Activated naive CD8-positive, alpha-beta T cell treated with anti-CD3 and anti-CD28 coated beads for 36 hours (primary cell): Measurements from ENCODE around the gene PLCD1. TPM values are rescaled to one million over a fixed set of nuclear protein-coding genes. Genes with fewer than 3 reads are reported as not detected.

Experiments used
- DNase-seq: peaks from one replicate; pipeline ENCODE4 v3.0.0; 2021
- H3K27ac Mint-ChIP-seq: one replicate; pipeline ENCODE4 v1.8.0; 2022; ENCODE audit warnings: mild to moderate bottlenecking, moderate library complexity, mixed read lengths
- H3K27me3 Mint-ChIP-seq: one replicate; pipeline ENCODE4 v1.8.0; 2022; ENCODE audit warnings: mild to moderate bottlenecking, mixed read lengths
- H3K36me3 Mint-ChIP-seq: one replicate; pipeline ENCODE4 v1.8.0; 2021; ENCODE audit warnings: mild to moderate bottlenecking, mixed read lengths
- H3K4me1 Mint-ChIP-seq: one replicate; pipeline ENCODE4 v1.8.0; 2021; ENCODE audit warnings: mixed read lengths
- H3K4me3 Mint-ChIP-seq: one replicate; pipeline ENCODE4 v1.8.0; 2022; ENCODE audit warnings: mild to moderate bottlenecking, moderate library complexity, mixed read lengths
- H3K9me3 Mint-ChIP-seq: one replicate; pipeline ENCODE4 v1.8.0; 2022; ENCODE audit warnings: mixed read lengths
- total RNA-seq, 2 experiments: library from RNA; stranded (reverse); gene quantifications; one replicate each; pipeline ENCODE4 v1.2.3, GENCODE V29; 2021

Gene PLCD1
- total RNA-seq, 2 experiments from 2014 or later, result 5.7 to 9.1 TPM

- Mint-ChIP-seq H3K27ac (no peak overlapping the region), H3K9me3 (no peaks in the 10 kb centered on the region), H3K27me3 (no peaks in the 10 kb centered on the region), H3K4me3 (no peak overlapping the region), H3K36me3 (peaks cover 14% of the 10 kb centered on the region), H3K4me1 (peaks cover 31% of the 10 kb centered on the region)
- DNase-seq, result no peak
Measured at GRCh38 chr3:38002291-38002876, 27.1 kb downstream of the PLCD1 start.

DNA sequence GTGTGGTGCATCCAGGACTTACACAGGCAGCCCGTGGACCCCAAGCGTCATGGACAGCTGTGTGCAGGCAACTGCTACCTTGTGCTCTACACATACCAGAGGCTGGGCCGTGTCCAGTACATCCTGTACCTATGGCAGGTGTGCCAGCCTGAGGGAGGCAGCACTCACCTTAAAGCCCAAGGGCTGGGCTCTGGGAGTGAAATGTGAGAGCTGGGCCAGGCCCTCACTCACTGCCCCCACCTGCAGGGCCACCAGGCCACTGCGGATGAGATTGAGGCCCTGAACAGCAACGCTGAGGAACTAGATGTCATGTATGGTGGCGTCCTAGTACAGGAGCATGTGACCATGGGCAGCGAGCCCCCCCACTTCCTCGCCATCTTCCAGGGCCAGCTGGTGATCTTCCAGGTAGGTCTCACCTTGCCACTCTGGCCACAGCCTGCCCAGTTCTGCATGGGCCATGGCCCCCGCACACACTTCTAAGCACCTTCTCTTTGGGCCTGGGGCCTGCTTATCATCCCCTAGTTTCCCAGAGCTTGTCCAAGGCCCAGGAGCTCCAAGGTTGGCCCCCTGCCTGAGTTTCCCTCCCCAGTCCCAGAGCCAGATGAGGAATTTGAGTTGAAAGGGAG, 27.9 kb downstream of the PLCD1 start:
- DNase-seq, result no peak
- H3K36me3 Mint-ChIP-seq, result peaks cover 22% of the 10 kb centered on the region
- peaks cover 37% of the 10 kb centered on the region for H3K4me1 Mint-ChIP-seq
- no peak overlapping the region for H3K4me3 Mint-ChIP-seq
- no peak overlapping the region for H3K27ac Mint-ChIP-seq
- no peaks in the 10 kb centered on the region for H3K27me3 Mint-ChIP-seq
- no peaks in the 10 kb centered on the region for H3K9me3 Mint-ChIP-seq

- Mint-ChIP-seq H3K9me3 (no peaks in the 10 kb centered on the region), H3K27me3 (no peaks in the 10 kb centered on the region), H3K36me3 (peaks cover 27% of the 10 kb centered on the region), H3K4me3 (no peak overlapping the region), H3K4me1 (peaks cover 43% of the 10 kb centered on the region), H3K27ac (no peak overlapping the region)
- DNase-seq, result no peak
Measured at GRCh38 chr3:38000965-38001455, 28.4 kb downstream of the PLCD1 start.

- Mint-ChIP-seq H3K4me3 (no peak overlapping the region), H3K9me3 (no peaks in the 10 kb centered on the region), H3K27ac (peak overlapping the region; percentile 30), H3K27me3 (no peaks in the 10 kb centered on the region), H3K36me3 (peaks cover 34% of the 10 kb centered on the region), H3K4me1 (peaks cover 49% of the 10 kb centered on the region)
- DNase-seq, result no peak
Measured at GRCh38 chr3:38000242-38000916, 29.1 kb downstream of the PLCD1 start.

DNA sequence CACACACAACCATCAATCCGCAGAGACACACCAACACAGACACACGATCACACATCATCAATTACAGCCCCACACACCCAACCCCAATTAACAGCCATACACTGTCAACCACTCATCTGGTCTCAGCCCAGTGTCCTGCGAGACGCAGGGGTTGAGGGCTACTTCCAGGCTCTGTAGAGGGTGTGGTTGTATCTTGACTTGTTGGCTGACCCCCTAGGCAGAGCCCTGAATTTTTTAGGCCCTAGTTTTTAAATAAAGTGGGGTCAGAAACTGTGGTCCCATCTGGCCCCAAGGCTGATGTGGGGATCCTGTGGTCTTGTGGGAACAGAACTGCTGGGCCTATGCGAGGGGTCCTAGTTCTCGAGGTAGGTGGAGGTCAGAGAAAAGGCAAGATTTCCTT, 29.6 kb downstream of the PLCD1 start:
- Mint-ChIP-seq H3K36me3 (peaks cover 35% of the 10 kb centered on the region), H3K4me1 (peaks cover 50% of the 10 kb centered on the region), H3K27me3 (no peaks in the 10 kb centered on the region), H3K4me3 (no peak overlapping the region), H3K27ac (peak overlapping the region; percentile 30), H3K9me3 (no peaks in the 10 kb centered on the region)
- no peak for DNase-seq

DNA sequence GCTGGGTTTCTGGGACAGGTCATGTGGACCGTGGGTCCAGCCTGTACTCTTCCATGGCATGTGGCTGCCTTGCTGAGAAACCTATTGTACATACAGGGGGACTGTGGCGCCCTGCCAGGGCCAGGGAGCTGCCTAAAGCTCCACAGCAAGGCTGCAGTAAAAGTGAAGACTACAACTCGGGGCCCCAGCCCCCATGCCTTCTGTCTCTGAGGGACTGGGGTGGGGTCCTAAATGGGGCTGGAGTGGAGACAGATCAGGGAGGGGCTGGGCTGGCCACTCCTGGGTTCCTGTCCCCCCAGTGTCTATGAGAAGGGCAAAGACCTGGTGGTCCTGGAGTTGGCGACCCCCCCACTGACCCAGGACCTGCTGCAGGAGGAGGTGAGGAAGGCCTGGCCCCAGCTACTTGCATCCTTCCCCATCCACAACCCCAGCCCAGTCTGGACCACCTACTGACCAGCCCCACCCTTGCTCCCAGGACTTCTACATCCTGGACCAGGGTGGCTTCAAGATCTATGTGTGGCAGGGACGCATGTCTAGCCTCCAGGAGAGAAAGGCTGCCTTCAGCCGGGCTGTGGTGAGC, 31.6 kb downstream of the PLCD1 start:
- Mint-ChIP-seq H3K4me3 (peak overlapping the region; percentile 85), H3K27me3 (no peaks in the 10 kb centered on the region), H3K27ac (peak overlapping the region; percentile 97), H3K4me1 (peaks cover 51% of the 10 kb centered on the region), H3K9me3 (no peaks in the 10 kb centered on the region), H3K36me3 (peaks cover 32% of the 10 kb centered on the region)
- DNase-seq, result no peak

DNA sequence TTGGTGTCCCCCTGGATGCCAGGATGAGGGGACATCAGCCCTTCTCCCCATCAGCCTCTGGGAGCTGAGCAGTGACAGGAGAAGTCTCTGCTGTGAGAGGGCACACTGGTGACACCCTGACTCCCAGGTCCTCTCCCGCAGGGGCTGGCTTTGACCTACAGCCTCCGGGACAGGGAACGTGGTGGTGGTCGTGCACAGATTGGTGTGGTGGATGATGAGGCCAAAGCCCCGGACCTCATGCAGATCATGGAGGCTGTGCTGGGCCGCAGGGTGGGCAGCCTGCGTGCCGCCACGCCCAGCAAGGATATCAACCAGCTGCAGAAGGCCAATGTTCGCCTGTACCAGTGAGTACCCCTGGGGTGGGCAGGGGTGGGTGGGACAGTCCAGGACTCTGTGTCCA, 32.1 kb downstream of the PLCD1 start:
- H3K9me3 Mint-ChIP-seq, result no peaks in the 10 kb centered on the region
- peaks cover 51% of the 10 kb centered on the region for H3K4me1 Mint-ChIP-seq
- H3K27ac Mint-ChIP-seq, result peak overlapping the region; percentile 56
- peaks cover 31% of the 10 kb centered on the region for H3K36me3 Mint-ChIP-seq
- DNase-seq, result no peak
- no peaks in the 10 kb centered on the region for H3K27me3 Mint-ChIP-seq
- no peak overlapping the region for H3K4me3 Mint-ChIP-seq

- Mint-ChIP-seq H3K4me3 (no peak overlapping the region), H3K36me3 (peaks cover 31% of the 10 kb centered on the region), H3K27me3 (no peaks in the 10 kb centered on the region), H3K4me1 (peaks cover 51% of the 10 kb centered on the region), H3K27ac (peak overlapping the region; percentile 95), H3K9me3 (no peaks in the 10 kb centered on the region)
- peak; percentile 84 for DNase-seq
Measured at GRCh38 chr3:37996785-37997301, 32.6 kb downstream of the PLCD1 start.

GRCh38 chr3:37995652-37996641, 33.5 kb downstream of the PLCD1 start:
- Mint-ChIP-seq H3K27ac (peak overlapping the region; percentile 95), H3K4me1 (peaks cover 51% of the 10 kb centered on the region), H3K4me3 (peak overlapping the region; percentile 93), H3K27me3 (no peaks in the 10 kb centered on the region), H3K9me3 (no peaks in the 10 kb centered on the region), H3K36me3 (peaks cover 31% of the 10 kb centered on the region)
- DNase-seq, result no peak

DNA sequence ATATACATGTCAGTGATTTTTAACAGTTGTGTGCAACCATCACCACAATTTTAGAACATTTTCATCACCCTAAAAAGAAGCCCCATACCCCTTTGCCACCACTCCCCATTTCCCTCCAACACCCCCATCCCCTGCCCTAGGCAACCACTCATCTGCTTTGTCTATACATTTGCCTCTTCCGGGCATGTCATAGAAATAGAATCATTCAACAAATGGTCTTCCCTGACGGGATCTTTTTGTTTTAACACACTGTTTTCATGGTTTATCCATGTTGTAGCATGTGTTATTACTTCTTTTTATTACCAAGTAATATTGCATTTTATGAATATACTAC, 34.8 kb downstream of the PLCD1 start:
- peak overlapping the region; percentile 95 for H3K27ac Mint-ChIP-seq

GRCh38 chr3:37993820-37994638, 35.4 kb downstream of the PLCD1 start:
- no peaks in the 10 kb centered on the region for H3K27me3 Mint-ChIP-seq
- no peaks in the 10 kb centered on the region for H3K9me3 Mint-ChIP-seq
- peaks cover 45% of the 10 kb centered on the region for H3K4me1 Mint-ChIP-seq
- H3K36me3 Mint-ChIP-seq, result peaks cover 21% of the 10 kb centered on the region
- peak overlapping the region; percentile 93 for H3K4me3 Mint-ChIP-seq
- peak overlapping the region; percentile 95 for H3K27ac Mint-ChIP-seq
- DNase-seq, result peak; percentile 85

More for the DNA sequence above, 34.8 kb downstream of the PLCD1 start:
- DNase-seq, result no peak
- Mint-ChIP-seq H3K9me3 (no peaks in the 10 kb centered on the region), H3K4me3 (peak overlapping the region; percentile 93), H3K27me3 (no peaks in the 10 kb centered on the region), H3K4me1 (peaks cover 51% of the 10 kb centered on the region), H3K36me3 (peaks cover 26% of the 10 kb centered on the region)

DNA sequence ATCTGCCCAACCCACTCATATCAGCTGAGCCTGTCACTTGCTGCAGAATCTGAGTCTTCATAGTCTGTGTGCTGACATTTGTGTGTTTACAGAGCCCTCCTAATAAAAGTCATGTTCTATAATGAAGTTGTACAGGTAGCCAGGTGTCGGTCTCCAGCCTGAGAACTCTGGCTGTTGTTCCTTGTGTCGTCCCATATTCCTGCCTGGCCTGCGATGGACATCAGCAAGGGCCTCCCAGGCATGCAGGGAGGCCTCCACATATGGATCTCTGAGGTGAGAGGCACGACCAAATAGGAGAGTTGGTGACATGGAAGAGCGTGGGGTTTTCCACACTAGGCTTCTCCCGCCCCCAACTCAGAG, 36.0 kb downstream of the PLCD1 start:
- no peak for DNase-seq
- Mint-ChIP-seq H3K4me1 (peaks cover 40% of the 10 kb centered on the region), H3K9me3 (no peaks in the 10 kb centered on the region), H3K4me3 (peak overlapping the region; percentile 93), H3K36me3 (peaks cover 21% of the 10 kb centered on the region), H3K27me3 (no peaks in the 10 kb centered on the region), H3K27ac (peak overlapping the region; percentile 95)

DNA sequence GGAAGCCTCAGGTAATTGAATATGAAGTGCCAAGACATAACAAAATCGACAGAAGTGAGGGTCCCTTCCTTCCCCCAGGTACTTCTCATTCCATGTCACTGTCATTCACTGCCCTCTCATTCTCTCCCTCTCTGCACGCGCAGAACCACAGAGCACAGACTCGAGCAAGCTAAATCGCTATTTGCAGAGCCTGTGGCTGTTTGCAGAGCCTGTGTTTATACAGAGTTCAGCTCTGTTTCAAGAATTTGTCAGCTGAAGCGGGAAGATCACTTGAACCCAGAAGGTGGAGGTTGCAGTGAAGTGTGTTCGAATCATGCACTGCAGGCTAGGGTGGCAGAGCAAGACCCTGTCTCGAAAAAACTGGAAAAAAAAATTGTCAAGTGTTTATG, 36.4 kb downstream of the PLCD1 start:
- DNase-seq, result no peak
- peak overlapping the region; percentile 93 for H3K4me3 Mint-ChIP-seq
- peaks cover 21% of the 10 kb centered on the region for H3K36me3 Mint-ChIP-seq
- H3K9me3 Mint-ChIP-seq, result no peaks in the 10 kb centered on the region
- H3K27ac Mint-ChIP-seq, result no peak overlapping the region
- H3K27me3 Mint-ChIP-seq, result no peaks in the 10 kb centered on the region
- H3K4me1 Mint-ChIP-seq, result peaks cover 37% of the 10 kb centered on the region
